Activated T-cell treated with anti-CD3 and anti-CD28 coated beads, Interleukin-2, amount 50 U/mL, for 4 hours (primary cell): ENCODE results near the gene PPP1R15A. TPM values are rescaled to one million over a fixed set of nuclear protein-coding genes. Genes with fewer than 3 reads are reported as not detected.
A peak's percentile ranks its signal among the peaks of the same experiment; 100 is the strongest.
"Not testable (repeated sequence)": the region's sequence is repeated elsewhere in the genome, so short reads cannot be mapped to it uniquely, and the experiment has no call there.

Experiments used
- ATAC-seq, 2 donors: fragments of 200-7000 bp; cut with Tn5 transposase; one replicate each; pipeline ENCODE4 v1.10.0; 2021
- DNase-seq: peaks from one replicate; pipeline ENCODE4 v3.0.0-alpha.2; 2020
- H3K27me3 Mint-ChIP-seq: one replicate; pipeline ENCODE4 v1.8.0; 2021; ENCODE audit warnings: low read depth, mixed read lengths
- H3K36me3 Mint-ChIP-seq: one replicate; pipeline ENCODE4 v1.8.0; 2022; ENCODE audit warnings: mixed read lengths; ENCODE audit not compliant: insufficient read depth
- H3K4me1 Mint-ChIP-seq: one replicate; pipeline ENCODE4 v1.8.0; 2021; ENCODE audit warnings: low read depth, mixed read lengths
- H3K4me3 Mint-ChIP-seq: one replicate; pipeline ENCODE4 v1.8.0; 2021; ENCODE audit warnings: mild to moderate bottlenecking, moderate library complexity, mixed read lengths
- H3K9me3 Mint-ChIP-seq: one replicate; pipeline ENCODE4 v1.8.0; 2021; ENCODE audit warnings: mixed read lengths
- total RNA-seq, 3 donors: library from RNA; stranded (reverse); gene quantifications; one replicate each; pipeline ENCODE4 v1.2.1, GENCODE V29; 2021

Gene PPP1R15A
- total RNA-seq, 3 donors from 2014 or later, result 76.0 to 134 (median 110) TPM

DNA sequence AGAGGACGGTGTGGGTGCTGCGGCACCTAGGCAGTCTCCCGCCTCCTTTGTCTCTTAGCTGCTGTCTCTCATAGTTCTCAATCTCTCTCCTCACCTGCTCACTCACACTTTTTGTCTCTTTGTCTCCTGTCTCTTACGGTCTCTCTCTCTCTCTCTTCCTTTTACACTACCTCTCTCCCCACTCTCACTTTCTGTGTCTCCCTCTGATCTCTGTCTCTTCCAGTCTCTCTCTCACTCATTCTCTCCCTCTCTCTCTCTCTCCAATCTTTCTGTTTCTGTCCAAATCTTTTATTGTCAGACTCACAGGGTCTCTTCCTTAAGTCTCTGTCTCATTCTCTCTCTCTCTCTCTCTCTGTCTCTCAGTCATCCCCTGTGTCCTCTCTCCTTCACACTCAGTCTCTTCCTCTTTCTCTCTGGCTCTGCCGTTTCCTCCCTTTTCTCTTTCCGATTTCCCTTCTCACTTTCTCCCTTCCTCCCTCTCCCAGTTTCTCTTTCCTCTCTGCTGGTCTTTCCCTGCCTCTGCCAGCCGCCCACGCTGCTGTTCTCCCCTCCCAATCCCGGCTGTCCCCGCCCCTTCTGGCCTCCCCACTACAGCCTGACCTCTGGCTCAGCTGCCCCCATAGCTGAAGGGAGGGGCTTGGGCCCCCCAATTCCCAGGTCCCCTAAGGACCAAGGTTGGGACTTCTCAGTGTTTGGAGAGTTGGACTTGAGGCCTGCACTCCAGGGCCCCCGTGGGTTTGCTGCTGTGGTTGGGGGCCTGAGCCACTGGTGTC, 3.9 kb upstream of the PPP1R15A start, which contains the start of gene PLEKHA4:
Gene PLEKHA4 (minus strand): TSS at position 504 of the 773 bp plus-strand sequence. CDS start 997 bp downstream, outside the sequence.
- no peak for DNase-seq
- no peaks in the 10 kb centered on the region for H3K9me3 Mint-ChIP-seq
- no peak for ATAC-seq

GRCh38 chr19:48870048-48870447, 2.2 kb upstream of the PPP1R15A start:
- H3K36me3 Mint-ChIP-seq, result peaks cover 22% of the 10 kb centered on the region
- H3K27me3 Mint-ChIP-seq, result peaks cover 2% of the 10 kb centered on the region
- ATAC-seq (no peak), DNase-seq (no peak)
- no peaks in the 10 kb centered on the region for H3K9me3 Mint-ChIP-seq
- H3K4me1 Mint-ChIP-seq, result peaks cover 18% of the 10 kb centered on the region
- no peak overlapping the region for H3K4me3 Mint-ChIP-seq

More for the DNA sequence above, 3.9 kb upstream of the PPP1R15A start, which contains the start of gene PLEKHA4:
- peaks cover 5% of the 10 kb centered on the region for H3K4me1 Mint-ChIP-seq
- peaks cover 7% of the 10 kb centered on the region for H3K36me3 Mint-ChIP-seq
- peaks cover 2% of the 10 kb centered on the region for H3K27me3 Mint-ChIP-seq
- no peak within 1 kb of the TSS for H3K4me3 Mint-ChIP-seq

- H3K27me3 Mint-ChIP-seq, ATAC-seq, DNase-seq, H3K9me3 Mint-ChIP-seq: not testable (repeated sequence)
- Mint-ChIP-seq H3K4me3 (peak overlapping the region; percentile 99), H3K4me1 (peaks cover 31% of the 10 kb centered on the region), H3K36me3 (peaks cover 36% of the 10 kb centered on the region)
These were observed 595 bp upstream of the PPP1R15A start for GRCh38 chr19:48871471-48872181.

GRCh38 chr19:48872884-48873475, 759 bp downstream of the PPP1R15A start:
- DNase-seq (peak; percentile 65), ATAC-seq (peak; percentile 53 to 57)
- Mint-ChIP-seq H3K4me1 (peaks cover 33% of the 10 kb centered on the region), H3K9me3 (no peaks in the 10 kb centered on the region), H3K27me3 (no peaks in the 10 kb centered on the region), H3K36me3 (peaks cover 38% of the 10 kb centered on the region), H3K4me3 (peak overlapping the region; percentile 99)

DNA sequence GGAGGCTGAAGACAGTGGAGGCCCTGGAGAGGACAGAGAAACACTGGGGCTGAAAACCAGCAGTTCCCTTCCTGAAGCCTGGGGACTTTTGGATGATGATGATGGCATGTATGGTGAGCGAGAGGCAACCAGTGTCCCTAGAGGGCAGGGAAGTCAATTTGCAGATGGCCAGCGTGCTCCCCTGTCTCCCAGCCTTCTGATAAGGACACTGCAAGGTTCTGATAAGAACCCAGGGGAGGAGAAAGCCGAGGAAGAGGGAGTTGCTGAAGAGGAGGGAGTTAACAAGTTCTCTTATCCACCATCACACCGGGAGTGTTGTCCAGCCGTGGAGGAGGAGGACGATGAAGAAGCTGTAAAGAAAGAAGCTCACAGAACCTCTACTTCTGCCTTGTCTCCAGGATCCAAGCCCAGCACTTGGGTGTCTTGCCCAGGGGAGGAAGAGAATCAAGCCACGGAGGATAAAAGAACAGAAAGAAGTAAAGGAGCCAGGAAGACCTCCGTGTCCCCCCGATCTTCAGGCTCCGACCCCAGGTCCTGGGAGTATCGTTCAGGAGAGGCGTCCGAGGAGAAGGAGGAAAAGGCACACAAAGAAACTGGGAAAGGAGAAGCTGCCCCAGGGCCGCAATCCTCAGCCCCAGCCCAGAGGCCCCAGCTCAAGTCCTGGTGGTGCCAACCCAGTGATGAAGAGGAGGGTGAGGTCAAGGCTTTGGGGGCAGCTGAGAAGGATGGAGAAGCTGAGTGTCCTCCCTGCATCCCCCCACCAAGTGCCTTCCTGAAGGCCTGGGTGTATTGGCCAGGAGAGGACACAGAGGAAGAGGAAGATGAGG, 1.5 kb downstream of the PPP1R15A start:
- DNase-seq (no peak), ATAC-seq (no peak)
- H3K4me1 Mint-ChIP-seq, result peaks cover 38% of the 10 kb centered on the region
- H3K36me3 Mint-ChIP-seq, result peaks cover 44% of the 10 kb centered on the region
- no peaks in the 10 kb centered on the region for H3K27me3 Mint-ChIP-seq
- H3K4me3 Mint-ChIP-seq, result peak overlapping the region; percentile 99
- H3K9me3 Mint-ChIP-seq, result no peaks in the 10 kb centered on the region

- Mint-ChIP-seq H3K27me3 (no peaks in the 10 kb centered on the region), H3K9me3 (no peaks in the 10 kb centered on the region), H3K4me3 (peak overlapping the region; percentile 99), H3K4me1 (peaks cover 40% of the 10 kb centered on the region), H3K36me3 (peaks cover 45% of the 10 kb centered on the region)
- ATAC-seq (peak; percentile 0 to 1), DNase-seq (no peak)
These were observed 2.3 kb downstream of the PPP1R15A start for GRCh38 chr19:48874303-48875135.

DNA sequence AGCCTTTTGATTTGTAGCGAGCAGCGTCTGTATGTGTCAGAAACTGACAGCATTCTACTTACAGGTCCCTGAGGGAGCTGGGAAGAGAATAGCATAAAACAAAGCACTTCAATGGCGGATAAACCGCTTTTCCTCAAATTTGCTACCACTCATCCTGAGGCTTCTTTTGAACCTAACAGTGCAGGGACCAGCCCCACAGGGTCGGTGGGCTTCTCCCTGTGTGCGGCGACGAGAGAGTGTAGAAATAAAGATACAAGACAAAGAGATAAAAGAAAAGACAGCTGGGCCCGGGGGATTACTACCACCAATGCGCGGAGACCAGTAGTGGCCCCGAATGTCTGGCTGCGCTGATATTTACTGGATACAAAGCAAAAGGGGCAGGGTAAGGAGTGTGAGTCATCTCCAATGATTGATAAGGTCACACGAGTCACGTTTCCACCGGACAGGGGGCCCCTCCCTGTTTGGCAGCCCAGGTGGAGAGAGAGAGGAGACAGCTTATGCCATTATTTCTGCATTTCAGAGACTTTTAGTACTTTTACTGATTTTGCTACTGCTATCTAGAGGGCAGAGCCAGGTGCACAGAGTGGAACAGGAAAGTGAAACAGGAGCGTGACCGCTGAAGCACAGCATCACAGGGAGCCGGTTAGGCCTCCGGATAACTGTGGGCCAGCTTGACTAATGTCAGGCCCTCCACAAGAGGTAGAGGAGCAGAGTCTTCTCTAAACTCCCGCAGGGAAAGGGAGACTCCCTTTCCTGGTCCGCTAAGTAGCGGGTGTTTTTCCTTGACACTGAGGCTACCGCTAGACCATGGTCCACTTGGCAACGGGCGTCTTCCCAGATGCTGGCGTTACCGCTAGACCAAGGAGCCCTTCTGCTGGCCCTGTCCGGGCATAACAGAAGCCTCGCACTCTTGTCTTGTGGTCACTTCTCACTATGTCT, 4.1 kb downstream of the PPP1R15A start:
- Mint-ChIP-seq H3K36me3 (peaks cover 45% of the 10 kb centered on the region), H3K4me1 (peaks cover 40% of the 10 kb centered on the region), H3K4me3 (peak overlapping the region; percentile 99)
- H3K27me3 Mint-ChIP-seq, H3K9me3 Mint-ChIP-seq, ATAC-seq: not testable (repeated sequence)
- DNase-seq, result peak; percentile 42

DNA sequence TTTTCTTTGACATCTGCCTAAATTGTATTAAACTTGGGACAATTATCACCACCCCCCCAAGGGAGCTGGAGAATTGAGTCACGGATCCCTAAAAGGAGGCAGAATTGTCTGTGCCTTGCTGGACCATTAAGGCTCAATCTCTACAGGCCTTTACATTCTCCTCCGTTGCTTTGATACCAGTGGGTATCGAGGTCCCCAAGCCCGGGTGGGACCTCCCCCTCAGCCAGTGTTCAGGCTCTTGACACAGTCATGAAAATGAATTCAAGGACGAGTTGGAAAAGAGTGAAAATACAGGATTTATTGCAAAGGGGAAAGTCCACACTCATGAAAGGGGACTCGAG, 5.6 kb downstream of the PPP1R15A start:
- no peak overlapping the region for H3K4me3 Mint-ChIP-seq

GRCh38 chr19:48878196-48879024, 6.2 kb downstream of the PPP1R15A start:
- DNase-seq, result no peak
- no peaks in the 10 kb centered on the region for H3K27me3 Mint-ChIP-seq
- peaks cover 33% of the 10 kb centered on the region for H3K4me1 Mint-ChIP-seq
- no peak overlapping the region for H3K4me3 Mint-ChIP-seq
- ATAC-seq, result no peak
- no peaks in the 10 kb centered on the region for H3K9me3 Mint-ChIP-seq
- H3K36me3 Mint-ChIP-seq, result peaks cover 37% of the 10 kb centered on the region

More for the DNA sequence above, 5.6 kb downstream of the PPP1R15A start:
- peaks cover 43% of the 10 kb centered on the region for H3K36me3 Mint-ChIP-seq
- peaks cover 38% of the 10 kb centered on the region for H3K4me1 Mint-ChIP-seq
- no peaks in the 10 kb centered on the region for H3K27me3 Mint-ChIP-seq
- no peak for ATAC-seq
- DNase-seq, result no peak
- no peaks in the 10 kb centered on the region for H3K9me3 Mint-ChIP-seq

GRCh38 chr19:48879025-48879637, 6.9 kb downstream of the PPP1R15A start:
- Mint-ChIP-seq H3K36me3 (peaks cover 30% of the 10 kb centered on the region), H3K9me3 (no peaks in the 10 kb centered on the region), H3K27me3 (no peaks in the 10 kb centered on the region), H3K4me3 (no peak overlapping the region), H3K4me1 (peaks cover 26% of the 10 kb centered on the region)
- DNase-seq (no peak), ATAC-seq (no peak)

DNA sequence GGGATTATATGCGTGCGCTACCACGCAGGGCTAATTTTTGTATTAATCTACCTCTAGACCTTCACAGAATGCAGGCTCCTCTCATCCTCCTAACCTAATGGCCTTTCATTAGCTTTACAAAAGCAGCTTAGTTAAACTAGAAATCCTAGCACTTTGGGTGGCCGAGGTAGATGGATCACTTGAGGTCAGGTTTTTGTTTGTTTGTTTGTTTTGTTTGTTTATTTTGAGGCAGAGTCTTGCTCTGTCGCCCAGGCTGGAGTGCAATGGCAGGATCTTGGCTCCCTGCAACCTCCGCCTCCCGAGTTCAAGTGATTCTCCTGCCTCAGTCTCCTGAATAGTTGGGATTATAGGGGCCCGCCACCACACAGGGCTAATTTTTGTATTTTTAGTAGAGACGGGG, 7.5 kb downstream of the PPP1R15A start:
- peaks cover 24% of the 10 kb centered on the region for H3K36me3 Mint-ChIP-seq
- H3K4me3 Mint-ChIP-seq, result not testable (repeated sequence)

More for the DNA sequence above, 7.5 kb downstream of the PPP1R15A start:
- H3K9me3 Mint-ChIP-seq, ATAC-seq, DNase-seq, H3K27me3 Mint-ChIP-seq: not testable (repeated sequence)
- peaks cover 22% of the 10 kb centered on the region for H3K4me1 Mint-ChIP-seq
